NB4 (cell line): ENCODE results near the gene PHF14.

ENCODE experiments used
- POLR2A ChIP-seq: IDR thresholded peaks from 2 replicates; pipeline ENCODE4 v1.6.1; 2011; ENCODE audit warnings: mild to moderate bottlenecking; ENCODE audit not compliant: insufficient read length; ENCODE audit errors: extremely low read depth
- TF ChIP-seq, protein P1 (sequence below): IDR thresholded peaks from one replicate; pipeline ENCODE4 v1.5.1; 2012; ENCODE audit warnings: low read depth, low read length
- TF ChIP-seq, protein P2 (sequence below): IDR thresholded peaks from 2 replicates; pipeline ENCODE4 v1.6.1; 2011; ENCODE audit warnings: low read depth, low read length

DNA sequence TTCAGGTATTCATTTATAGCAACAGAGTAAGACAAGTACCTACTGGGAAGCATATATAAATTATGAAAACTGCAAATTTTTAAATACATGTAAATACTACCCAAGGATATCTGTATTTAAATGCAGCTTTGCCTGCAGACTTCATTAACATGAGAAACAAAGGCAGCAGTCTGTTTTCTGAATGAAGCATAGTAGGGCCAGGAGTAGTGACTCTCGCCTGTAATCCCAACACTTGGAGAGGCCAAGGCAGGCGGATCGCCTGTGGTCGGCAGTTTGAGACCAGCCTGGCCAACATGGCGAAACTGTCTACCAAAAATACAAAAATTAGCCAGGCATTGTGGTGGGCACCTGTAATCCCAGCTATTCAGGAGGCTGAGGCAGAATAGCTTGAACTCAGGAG lies 42.5 kb upstream of the PHF14 start:
- TF ChIP-seq, protein P1, sequence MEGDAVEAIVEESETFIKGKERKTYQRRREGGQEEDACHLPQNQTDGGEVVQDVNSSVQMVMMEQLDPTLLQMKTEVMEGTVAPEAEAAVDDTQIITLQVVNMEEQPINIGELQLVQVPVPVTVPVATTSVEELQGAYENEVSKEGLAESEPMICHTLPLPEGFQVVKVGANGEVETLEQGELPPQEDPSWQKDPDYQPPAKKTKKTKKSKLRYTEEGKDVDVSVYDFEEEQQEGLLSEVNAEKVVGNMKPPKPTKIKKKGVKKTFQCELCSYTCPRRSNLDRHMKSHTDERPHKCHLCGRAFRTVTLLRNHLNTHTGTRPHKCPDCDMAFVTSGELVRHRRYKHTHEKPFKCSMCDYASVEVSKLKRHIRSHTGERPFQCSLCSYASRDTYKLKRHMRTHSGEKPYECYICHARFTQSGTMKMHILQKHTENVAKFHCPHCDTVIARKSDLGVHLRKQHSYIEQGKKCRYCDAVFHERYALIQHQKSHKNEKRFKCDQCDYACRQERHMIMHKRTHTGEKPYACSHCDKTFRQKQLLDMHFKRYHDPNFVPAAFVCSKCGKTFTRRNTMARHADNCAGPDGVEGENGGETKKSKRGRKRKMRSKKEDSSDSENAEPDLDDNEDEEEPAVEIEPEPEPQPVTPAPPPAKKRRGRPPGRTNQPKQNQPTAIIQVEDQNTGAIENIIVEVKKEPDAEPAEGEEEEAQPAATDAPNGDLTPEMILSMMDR: no peak
- no peak for TF ChIP-seq POLR2A
- TF ChIP-seq, protein P2, sequence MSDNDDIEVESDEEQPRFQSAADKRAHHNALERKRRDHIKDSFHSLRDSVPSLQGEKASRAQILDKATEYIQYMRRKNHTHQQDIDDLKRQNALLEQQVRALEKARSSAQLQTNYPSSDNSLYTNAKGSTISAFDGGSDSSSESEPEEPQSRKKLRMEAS: no peak
